ENCODE data around the gene SMAD2.

GRCh38 chr18:47935321-47936055 lies 5.0 kb upstream of the SMAD2 start:
- TF ChIP-seq POLR2A (IDR thresholded peaks at IDR 0.05; ENCODE audit: low read depth, low read length) (no peak), TAF1 (IDR thresholded peaks at IDR 0.05; ENCODE audit: borderline replicate concordance, low read depth, low read length) (no peak)
